Measurements from ENCODE around the gene CD37.
"Not testable (repeated sequence)": the region's sequence is repeated elsewhere in the genome, so short reads cannot be mapped to it uniquely, and the experiment has no call there.

CD37 gene

DNA sequence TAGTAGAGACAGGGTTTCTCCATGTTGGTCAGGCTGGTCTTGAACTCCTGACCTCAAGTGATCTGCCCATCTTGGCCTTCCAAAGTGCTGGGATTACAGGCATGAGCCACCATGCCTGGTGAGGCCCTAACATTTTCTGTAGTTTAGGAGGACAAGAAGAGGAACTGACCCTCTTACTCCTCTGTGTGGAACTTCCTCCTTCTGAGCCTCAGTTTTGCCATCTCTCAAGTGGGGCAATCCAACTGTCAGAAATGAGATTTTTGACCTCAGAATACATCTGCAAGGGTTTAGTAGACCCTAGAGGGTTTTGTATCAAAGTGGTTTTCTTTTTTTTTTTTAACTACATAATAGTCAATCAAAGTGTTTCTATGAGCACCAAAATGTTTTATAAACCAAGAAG, 30.9 kb downstream of the CD37 start:
- Histone ChIP-seq H3K36me3 (ENCODE audit: low read length) (no peaks in the 10 kb centered on the region), H3K4me3 (ENCODE audit: insufficient read depth, low read length, poor library complexity, severe bottlenecking) (no peak overlapping the region), H4K20me1 (ENCODE audit: low read depth, low read length) (no peaks in the 10 kb centered on the region), H2AFZ (ENCODE audit: low read depth, low read length, severe bottlenecking) (no peak overlapping the region), H3K9me2 (replicated peaks; ENCODE audit: insufficient read depth, low read length) (no peaks in the 10 kb centered on the region), H3K79me2 (ENCODE audit: insufficient read depth, low read length) (no peaks in the 10 kb centered on the region), H3K27me3 (ENCODE audit: low read length) (no peaks in the 10 kb centered on the region; the same call in 1 of the 2 replicates), H3K9ac (ENCODE audit: low read length) (no peak overlapping the region), H3F3A (ENCODE audit: insufficient read depth) (no peaks in the 10 kb centered on the region; the same call in 1 of the 2 replicates), H3K4me2 (ENCODE audit: low read depth, low read length, poor library complexity, severe bottlenecking) (no peak overlapping the region), H3K27ac (ENCODE audit: low read depth, low read length) (no peak overlapping the region), H3K9me3 (ENCODE audit: insufficient read depth, low read length) (peaks cover 18% of the 10 kb centered on the region)
- TF ChIP-seq EZH2phosphoT487 (conservative IDR thresholded peaks at IDR 0.05; ENCODE audit: low read length): no peak
- TF ChIP-seq, protein P1, sequence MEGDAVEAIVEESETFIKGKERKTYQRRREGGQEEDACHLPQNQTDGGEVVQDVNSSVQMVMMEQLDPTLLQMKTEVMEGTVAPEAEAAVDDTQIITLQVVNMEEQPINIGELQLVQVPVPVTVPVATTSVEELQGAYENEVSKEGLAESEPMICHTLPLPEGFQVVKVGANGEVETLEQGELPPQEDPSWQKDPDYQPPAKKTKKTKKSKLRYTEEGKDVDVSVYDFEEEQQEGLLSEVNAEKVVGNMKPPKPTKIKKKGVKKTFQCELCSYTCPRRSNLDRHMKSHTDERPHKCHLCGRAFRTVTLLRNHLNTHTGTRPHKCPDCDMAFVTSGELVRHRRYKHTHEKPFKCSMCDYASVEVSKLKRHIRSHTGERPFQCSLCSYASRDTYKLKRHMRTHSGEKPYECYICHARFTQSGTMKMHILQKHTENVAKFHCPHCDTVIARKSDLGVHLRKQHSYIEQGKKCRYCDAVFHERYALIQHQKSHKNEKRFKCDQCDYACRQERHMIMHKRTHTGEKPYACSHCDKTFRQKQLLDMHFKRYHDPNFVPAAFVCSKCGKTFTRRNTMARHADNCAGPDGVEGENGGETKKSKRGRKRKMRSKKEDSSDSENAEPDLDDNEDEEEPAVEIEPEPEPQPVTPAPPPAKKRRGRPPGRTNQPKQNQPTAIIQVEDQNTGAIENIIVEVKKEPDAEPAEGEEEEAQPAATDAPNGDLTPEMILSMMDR (IDR thresholded peaks at IDR 0.05; ENCODE audit: insufficient read depth, low read length, poor library complexity, severe bottlenecking): no peak

DNA sequence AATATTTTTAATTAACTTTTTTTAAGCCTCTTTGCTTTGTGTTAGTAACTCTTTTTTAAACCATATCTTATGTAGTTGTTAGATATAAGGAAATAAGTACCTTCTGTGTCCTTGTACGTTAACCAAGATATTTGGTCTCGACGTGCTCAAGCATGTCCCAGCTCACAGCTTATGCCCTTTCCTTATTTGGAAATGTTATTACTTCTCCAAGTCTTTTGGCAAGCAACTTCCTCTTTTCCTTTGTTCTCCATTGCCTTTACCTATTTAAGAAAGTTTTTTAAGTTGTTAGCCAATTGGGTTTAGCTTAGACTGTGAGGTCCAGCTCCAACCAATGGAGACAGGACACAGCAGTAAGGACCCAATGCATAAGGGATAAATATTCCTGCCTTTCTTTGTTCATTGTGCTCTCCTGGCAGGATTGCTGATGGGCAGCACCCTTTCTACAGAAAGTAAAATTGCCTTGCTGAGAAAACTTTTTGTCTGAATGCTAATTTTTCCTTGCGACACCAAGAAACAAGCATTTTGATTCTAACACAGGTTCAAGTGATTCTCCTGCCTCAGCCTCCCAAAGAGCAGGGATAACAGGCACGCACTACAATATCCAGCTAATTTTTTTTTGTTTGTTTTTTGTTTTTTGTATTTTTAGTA, 33.6 kb downstream of the CD37 start:
- no peaks in the 10 kb centered on the region for H3K79me2 ChIP-seq (ENCODE audit: insufficient read depth, low read length)
- no peak overlapping the region for H2AFZ ChIP-seq (ENCODE audit: low read depth, low read length, severe bottlenecking)
- H3K27me3 ChIP-seq (ENCODE audit: low read length): no peaks in the 10 kb centered on the region; the same call in 1 of the 2 replicates
- H3K36me3 ChIP-seq (ENCODE audit: low read length): no peaks in the 10 kb centered on the region
- no peaks in the 10 kb centered on the region for H3K9me2 ChIP-seq (replicated peaks; ENCODE audit: insufficient read depth, low read length)
- H4K20me1 ChIP-seq (ENCODE audit: low read depth, low read length): no peaks in the 10 kb centered on the region
- H3K4me3 ChIP-seq (ENCODE audit: insufficient read depth, low read length, poor library complexity, severe bottlenecking): no peak overlapping the region
- no peak overlapping the region for H3K9ac ChIP-seq (ENCODE audit: low read length)
- no peak overlapping the region for H3K4me2 ChIP-seq (ENCODE audit: low read depth, low read length, poor library complexity, severe bottlenecking)
- H3K9me3 ChIP-seq (ENCODE audit: insufficient read depth, low read length): peaks cover 18% of the 10 kb centered on the region
- H3K27ac ChIP-seq (ENCODE audit: low read depth, low read length): no peak overlapping the region
- TF ChIP-seq, protein P1 (IDR thresholded peaks at IDR 0.05; ENCODE audit: insufficient read depth, low read length, poor library complexity, severe bottlenecking): no peak
- TF ChIP-seq EZH2phosphoT487 (conservative IDR thresholded peaks at IDR 0.05; ENCODE audit: low read length): no peak
- H3F3A ChIP-seq (ENCODE audit: insufficient read depth): no peaks in the 10 kb centered on the region; the same call in 1 of the 2 replicates

- no peaks in the 10 kb centered on the region for H3K36me3 ChIP-seq (ENCODE audit: low read length)
- H3K4me3 ChIP-seq (ENCODE audit: insufficient read depth, low read length, poor library complexity, severe bottlenecking): no peak overlapping the region
- no peak overlapping the region for H3K9ac ChIP-seq (ENCODE audit: low read length)
- H3K9me2 ChIP-seq (replicated peaks; ENCODE audit: insufficient read depth, low read length): no peaks in the 10 kb centered on the region
- no peak overlapping the region for H3K27ac ChIP-seq (ENCODE audit: low read depth, low read length)
- H3K79me2 ChIP-seq (ENCODE audit: insufficient read depth, low read length): no peaks in the 10 kb centered on the region
- TF ChIP-seq EZH2phosphoT487 (conservative IDR thresholded peaks at IDR 0.05; ENCODE audit: low read length): no peak
- TF ChIP-seq, protein P1 (IDR thresholded peaks at IDR 0.05; ENCODE audit: insufficient read depth, low read length, poor library complexity, severe bottlenecking): no peak
- no peak overlapping the region for H2AFZ ChIP-seq (ENCODE audit: low read depth, low read length, severe bottlenecking)
- H4K20me1 ChIP-seq (ENCODE audit: low read depth, low read length): no peaks in the 10 kb centered on the region
- no peak overlapping the region for H3K4me2 ChIP-seq (ENCODE audit: low read depth, low read length, poor library complexity, severe bottlenecking)
- no peaks in the 10 kb centered on the region; the same call in 1 of the 2 replicates for H3K27me3 ChIP-seq (ENCODE audit: low read length)
- no peaks in the 10 kb centered on the region; the same call in 1 of the 2 replicates for H3F3A ChIP-seq (ENCODE audit: insufficient read depth)
- H3K9me3 ChIP-seq (ENCODE audit: insufficient read depth, low read length): peaks cover 18% of the 10 kb centered on the region
Measured at GRCh38 chr19:49371184-49371583, 36.0 kb downstream of the CD37 start.

- H3K27me3 ChIP-seq (ENCODE audit: low read length); H3K9me2 ChIP-seq (replicated peaks; ENCODE audit: insufficient read depth, low read length); H3K4me2 ChIP-seq (ENCODE audit: low read depth, low read length, poor library complexity, severe bottlenecking); H3F3A ChIP-seq (ENCODE audit: insufficient read depth); H3K36me3 ChIP-seq (ENCODE audit: low read length); H3K9ac ChIP-seq (ENCODE audit: low read length); H3K27ac ChIP-seq (ENCODE audit: low read depth, low read length); H3K4me3 ChIP-seq (ENCODE audit: insufficient read depth, low read length, poor library complexity, severe bottlenecking); H4K20me1 ChIP-seq (ENCODE audit: low read depth, low read length); H3K79me2 ChIP-seq (ENCODE audit: insufficient read depth, low read length); H2AFZ ChIP-seq (ENCODE audit: low read depth, low read length, severe bottlenecking): not testable (repeated sequence)
- peaks cover 18% of the 10 kb centered on the region for H3K9me3 ChIP-seq (ENCODE audit: insufficient read depth, low read length)
Measured at GRCh38 chr19:49373174-49373573, 38.0 kb downstream of the CD37 start.
